H9 (cell line): ENCODE results near the gene KBTBD2. TPM values are rescaled to one million over a fixed set of nuclear protein-coding genes. Genes with fewer than 3 reads are reported as not detected.

ENCODE experiments used
- DNase-seq: peaks from one replicate; pipeline ENCODE4 v3.0.0-alpha.2; 2017
- H2AFZ ChIP-seq: one replicate; pipeline ENCODE4 v1.6.1; 2013; ENCODE audit warnings: mild to moderate bottlenecking, low read length, control low read depth, moderate library complexity
- H2AK5ac ChIP-seq: 2 replicates; pipeline ENCODE4 v1.6.1; 2013; ENCODE audit warnings: low read length, control low read depth, mixed read lengths; ENCODE audit not compliant: insufficient read length
- H2BK120ac ChIP-seq: one replicate; pipeline ENCODE4 v1.6.1; 2013; ENCODE audit warnings: low read depth, mild to moderate bottlenecking, low read length, control low read depth, inconsistent platforms; ENCODE audit not compliant: poor library complexity, severe bottlenecking
- H2BK12ac ChIP-seq: 2 replicates; pipeline ENCODE4 v1.6.1; 2013; ENCODE audit warnings: low read length, control low read depth, mixed read lengths, low read depth; ENCODE audit not compliant: insufficient read length
- H2BK15ac ChIP-seq: 2 replicates; pipeline ENCODE4 v1.6.1; 2013; ENCODE audit warnings: low read depth, low read length, control low read depth
- H2BK20ac ChIP-seq: one replicate; pipeline ENCODE4 v1.6.1; 2013; ENCODE audit warnings: low read depth, mild to moderate bottlenecking, low read length, control low read depth, inconsistent platforms; ENCODE audit not compliant: poor library complexity, severe bottlenecking
- H2BK5ac ChIP-seq: 2 replicates; pipeline ENCODE4 v1.6.1; 2013; ENCODE audit warnings: low read length, control low read depth, mixed read lengths; ENCODE audit not compliant: insufficient read length
- H3K14ac ChIP-seq: 2 replicates; pipeline ENCODE4 v1.6.1; 2013; ENCODE audit warnings: low read length, control low read depth; ENCODE audit not compliant: insufficient read depth
- H3K18ac ChIP-seq: 2 replicates; pipeline ENCODE4 v1.6.1; 2013; ENCODE audit warnings: low read depth, mild to moderate bottlenecking, mixed read lengths, low read length, control low read depth; ENCODE audit not compliant: insufficient read length
- H3K23ac ChIP-seq: 2 replicates; pipeline ENCODE4 v1.6.1; 2013; ENCODE audit warnings: low read length, control low read depth, mixed read lengths, low read depth; ENCODE audit not compliant: insufficient read length
- H3K23me2 ChIP-seq: 2 replicates; pipeline ENCODE4 v1.6.1; 2013; ENCODE audit warnings: low read depth, mild to moderate bottlenecking, mixed read lengths, low read length, control low read depth; ENCODE audit not compliant: insufficient read length, poor library complexity, severe bottlenecking
- H3K27ac ChIP-seq: 2 replicates; pipeline ENCODE4 v1.5.1; 2013; ENCODE audit warnings: low read length, control low read depth, mixed read lengths, low read depth; ENCODE audit not compliant: insufficient read length
- H3K27me3 ChIP-seq: 2 replicates; pipeline ENCODE4 v1.6.1; 2013; ENCODE audit warnings: low read length, control low read depth, inconsistent platforms; ENCODE audit not compliant: insufficient read depth
- H3K4ac ChIP-seq: 2 replicates; pipeline ENCODE4 v1.6.1; 2013; ENCODE audit warnings: low read depth, mild to moderate bottlenecking, control low read depth, inconsistent platforms, low read length, moderate library complexity
- H3K4me1 ChIP-seq: 2 replicates; pipeline ENCODE4 v1.6.1; 2013; ENCODE audit warnings: low read length, control low read depth, inconsistent platforms; ENCODE audit not compliant: insufficient read depth
- H3K4me2 ChIP-seq: 2 replicates; pipeline ENCODE4 v1.6.1; 2013; ENCODE audit warnings: low read length, control low read depth, mixed read lengths; ENCODE audit not compliant: insufficient read length, insufficient read depth
- H3K56ac ChIP-seq: 2 replicates; pipeline ENCODE4 v1.6.1; 2013; ENCODE audit warnings: low read depth, mild to moderate bottlenecking, mixed read lengths, low read length, control low read depth; ENCODE audit not compliant: insufficient read length
- H3K79me1 ChIP-seq: 2 replicates; pipeline ENCODE4 v1.6.1; 2013; ENCODE audit warnings: low read depth, mild to moderate bottlenecking, moderate library complexity, low read length, control low read depth, inconsistent platforms; ENCODE audit not compliant: insufficient read depth, poor library complexity, severe bottlenecking
- H3K79me2 ChIP-seq: 2 replicates; pipeline ENCODE4 v1.6.1; 2013; ENCODE audit warnings: low read length, control low read depth, inconsistent platforms; ENCODE audit not compliant: insufficient read depth
- H3K9ac ChIP-seq: 2 replicates; pipeline ENCODE4 v1.6.1; 2013; ENCODE audit warnings: low read length, control low read depth, mixed read lengths; ENCODE audit not compliant: insufficient read length; ENCODE audit errors: extremely low read depth
- H3K9me3 ChIP-seq: one replicate; pipeline ENCODE4 v1.6.1; 2013; ENCODE audit warnings: low read depth, low read length, inconsistent platforms; ENCODE audit not compliant: control insufficient read depth
- H3T11ph ChIP-seq: one replicate; pipeline ENCODE4 v1.6.1; 2013; ENCODE audit warnings: mild to moderate bottlenecking, low read length, control low read depth, inconsistent platforms
- H4K20me1 ChIP-seq: one replicate; pipeline ENCODE4 v1.6.1; 2013; ENCODE audit not compliant: control insufficient read depth, insufficient read length, insufficient read depth
- H4K5ac ChIP-seq: 2 replicates; pipeline ENCODE4 v1.6.1; 2013; ENCODE audit warnings: low read depth, mild to moderate bottlenecking, mixed read lengths, low read length, control low read depth; ENCODE audit not compliant: insufficient read length
- H4K8ac ChIP-seq: replicated peaks from 2 replicates; pipeline ENCODE4 v1.6.1; 2013; ENCODE audit warnings: low read length, control low read depth, mixed read lengths, low read depth; ENCODE audit not compliant: insufficient read length
- H4K91ac ChIP-seq: 2 replicates; pipeline ENCODE4 v1.6.1; 2013; ENCODE audit warnings: low read depth, mild to moderate bottlenecking, moderate library complexity, mixed read lengths, low read length, control low read depth; ENCODE audit not compliant: insufficient read length
- H3K27ac Mint-ChIP-seq, 3 experiments: 2 replicates in 2 of 3; 3 replicates in 1 of 3; pipeline ENCODE4 v1.8.0; 2020 to 2021; ENCODE audit warnings: mixed read lengths in 3 of 3, mild to moderate bottlenecking in 1 of 3, moderate library complexity in 1 of 3
- H3K27me3 Mint-ChIP-seq: 2 replicates; pipeline ENCODE4 v1.8.0; 2021; ENCODE audit warnings: low read depth, mild to moderate bottlenecking, moderate library complexity, mixed read lengths
- H3K36me3 Mint-ChIP-seq, 3 experiments: 2 replicates in 2 of 3; 3 replicates in 1 of 3; pipeline ENCODE4 v1.8.0; 2020 to 2021; ENCODE audit warnings: low read depth in 3 of 3, mixed read lengths in 3 of 3; ENCODE audit not compliant: insufficient read depth in 1 of 3
- H3K4me1 Mint-ChIP-seq, 2 experiments: 2 replicates each; pipeline ENCODE4 v1.8.0; 2020; ENCODE audit warnings: mixed read lengths in 2 of 2
- H3K4me3 Mint-ChIP-seq, 2 experiments: 2 replicates in 1 of 2; 3 replicates in 1 of 2; pipeline ENCODE4 v1.8.0; 2020 to 2021; ENCODE audit warnings: mild to moderate bottlenecking in 2 of 2, mixed read lengths in 2 of 2, moderate library complexity in 1 of 2
- H3K9me3 Mint-ChIP-seq, 2 experiments: 2 replicates in 1 of 2; 3 replicates in 1 of 2; pipeline ENCODE4 v1.8.0; 2020; ENCODE audit warnings: mild to moderate bottlenecking in 2 of 2, mixed read lengths in 2 of 2, moderate library complexity in 1 of 2
- CTCF ChIP-seq: fragments of 200-600 bp; sonication (generic); conservative IDR thresholded peaks from 3 replicates; pipeline ENCODE4 v1.8.0; 2021; ENCODE audit warnings: antibody characterized with exemption, mild to moderate bottlenecking
- WGBS: extraction: QIAGEN DNeasy Blood & Tissue Kit; methylation state at CpG from one replicate; pipeline ENCODE4 v1.1.7; 2013; ENCODE audit warnings: missing lambda C conversion rate, low lambda C conversion rate, mixed read lengths; ENCODE audit not compliant: insufficient read length; ENCODE audit errors: extremely low coverage; 5-methylcytosine and 5-hydroxymethylcytosine counted together
- total RNA-seq: library from RNA; stranded (reverse); gene quantifications from 2 replicates; pipeline ENCODE4 v1.2.1, GENCODE V29; 2021

Gene KBTBD2
- total RNA-seq, 1 experiment from 2014 or later: 34.2 TPM

GRCh38 chr7:32888505-32888904 is 3.1 kb downstream of the KBTBD2 start:
- Histone ChIP-seq H3T11ph (no peak overlapping the region), H4K5ac (no peak overlapping the region), H3K23ac (no peak overlapping the region), H4K8ac (no peak overlapping the region), H2AK5ac (no peak overlapping the region), H4K91ac (no peak overlapping the region), H3K14ac (no peak overlapping the region), H3K9ac (no peak overlapping the region), H3K27ac (no peak overlapping the region), H3K4me2 (no peak overlapping the region), H3K79me2 (peaks cover 35% of the 10 kb centered on the region; the same call in 1 of the 2 replicates), H3K27me3 (no peaks in the 10 kb centered on the region), H3K79me1 (peaks cover 5% of the 10 kb centered on the region), H2BK120ac (no peak overlapping the region), H3K56ac (no peak overlapping the region), H3K23me2 (peaks cover 11% of the 10 kb centered on the region), H2BK12ac (no peak overlapping the region), H3K4ac (no peak overlapping the region), H2BK20ac (no peak overlapping the region), H3K9me3 (no peaks in the 10 kb centered on the region), H3K18ac (no peak overlapping the region), H2BK15ac (no peak overlapping the region), H2AFZ (no peak overlapping the region), H3K4me1 (no peaks in the 10 kb centered on the region), H4K20me1 (no peaks in the 10 kb centered on the region), H2BK5ac (no peak overlapping the region)
- Mint-ChIP-seq H3K27me3 (no peaks in the 10 kb centered on the region), H3K4me3 (peak overlapping the region in 1 of 2 experiments; percentile 38; a peak in 1 of 5 replicates), H3K4me1 (peaks cover 27 to 30% of the 10 kb centered on the region in 2 experiments), H3K27ac (no peak overlapping the region; a peak in 2 of 7 replicates), H3K9me3 (no peaks in the 10 kb centered on the region; a peak in 2 of 5 replicates), H3K36me3 (no peaks in the 10 kb centered on the region; a peak in 1 of 7 replicates)
- WGBS: no CpG with 5 or more reads among the region's 6 CpGs
- DNase-seq: no peak
- no peak for TF ChIP-seq CTCF
